Measurements from ENCODE around the gene HIRA. TPM values are rescaled to one million over a fixed set of nuclear protein-coding genes. Genes with fewer than 3 reads are reported as not detected.

The HIRA gene
- total and polyA plus RNA-seq, 2 of the 8 experiments (the other 6 are each of a cell fraction or from before 2014, with no cell fraction given): 34.9 to 67.2 TPM

DNA sequence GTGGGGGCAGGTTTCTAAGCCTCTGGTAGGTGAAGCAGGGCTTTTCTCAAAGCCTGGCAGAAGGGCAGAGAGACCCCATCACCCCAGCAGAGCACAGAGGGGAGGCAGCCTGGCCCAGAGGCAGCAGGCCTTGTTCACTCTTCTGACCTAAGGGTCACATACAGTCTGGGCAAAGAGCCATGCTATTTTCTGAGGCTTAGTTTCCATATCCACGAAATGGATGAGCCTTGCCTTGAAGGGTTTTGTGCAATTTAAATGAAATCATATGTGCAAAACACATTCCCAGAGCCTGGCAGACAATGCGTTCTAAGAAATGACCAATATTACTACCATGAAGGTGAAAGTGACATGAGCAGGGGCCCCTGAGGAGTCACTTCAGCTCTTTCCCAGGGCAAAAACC lies 44.5 kb downstream of the HIRA start:
- Histone ChIP-seq H4K8ac (ENCODE audit: extremely low read depth, insufficient read depth, low read length) (no peak overlapping the region), H4K20me1 (replicated peaks in 1 of 2; ENCODE audit: control insufficient read depth in 1 of 2, insufficient read depth in 2 of 2, low read length in 2 of 2) (peaks cover 0 to 6% of the 10 kb centered on the region in 2 experiments), H2BK120ac (replicated peaks; ENCODE audit: low read depth, low read length) (no peak overlapping the region), H3K4me3 (ENCODE audit: extremely low read depth in 1 of 4, insufficient read depth in 2 of 4, low read depth in 3 of 4, low read length in 4 of 4) (no peak overlapping the region), H3K14ac (ENCODE audit: insufficient read length) (no peak overlapping the region), H3K23me2 (ENCODE audit: low read depth, low read length) (no peaks in the 10 kb centered on the region), H3K4ac (replicated peaks; ENCODE audit: insufficient read length, low read depth, low read length) (no peak overlapping the region), H2AFZ (ENCODE audit: low read length) (no peak overlapping the region), H3K79me1 (ENCODE audit: low read depth, low read length) (no peaks in the 10 kb centered on the region), H3K9ac (replicated peaks in 1 of 4; ENCODE audit: extremely low read depth in 1 of 4, low read depth in 3 of 4, low read length in 3 of 4) (no peak overlapping the region), H3K27ac (ENCODE audit: low read depth, low read length) (no peak overlapping the region), H4K5ac (ENCODE audit: insufficient read length, low read depth, low read length) (no peak overlapping the region), H4K91ac (replicated peaks; ENCODE audit: insufficient read length, low read length) (no peak overlapping the region), H3K18ac (ENCODE audit: extremely low read depth, low read length) (no peak overlapping the region), H3K79me2 (ENCODE audit: control insufficient read depth in 1 of 2, insufficient read depth in 2 of 2, low read length in 2 of 2) (no peaks in the 10 kb centered on the region), H2BK12ac (ENCODE audit: low read depth, low read length) (no peak overlapping the region), H2BK20ac (ENCODE audit: low read length) (no peak overlapping the region), H3K4me2 (ENCODE audit: insufficient read depth in 1 of 2, low read depth in 2 of 2, low read length in 2 of 2) (no peak overlapping the region), H3K4me1 (replicated peaks in 1 of 4; ENCODE audit: control insufficient read depth in 3 of 4, insufficient read depth in 4 of 4, low read length in 3 of 4) (no peaks in the 10 kb centered on the region), H3K9me3 (ENCODE audit: insufficient read depth in 2 of 2, low read depth in 1 of 2, low read length in 1 of 2) (no peaks in the 10 kb centered on the region), H2BK5ac (ENCODE audit: low read depth, low read length) (no peak overlapping the region), H3K23ac (ENCODE audit: insufficient read length) (no peak overlapping the region), H3K27me3 (replicated peaks in 1 of 4; ENCODE audit: control insufficient read depth in 3 of 4, extremely low read depth in 1 of 4, insufficient read depth in 3 of 4, low read length in 3 of 4) (no peaks in the 10 kb centered on the region), H2AK5ac (ENCODE audit: low read depth, low read length) (no peak overlapping the region), H2BK15ac (ENCODE audit: low read length) (no peak overlapping the region), H3K36me3 (ENCODE audit: control insufficient read depth in 2 of 4, insufficient read depth in 4 of 4, low read length in 3 of 4) (peaks cover 30 to 88% (median 69%) of the 10 kb centered on the region in 4 experiments), H3K56ac (replicated peaks; ENCODE audit: insufficient read length, low read depth, low read length) (no peak overlapping the region)
- FAIRE-seq: no peak
- DNase-seq (ENCODE audit: low read depth in 1 of 2, low spot score in 2 of 2): no peak
- WGBS, 2 experiments (ENCODE audit: extremely low coverage in 1 of 2, insufficient coverage in 1 of 2, insufficient read length in 1 of 2, insufficient replicate concordance in 2 of 2, low coverage in 1 of 2, low lambda C conversion rate in 2 of 2, missing lambda C conversion rate in 1 of 2): 95% methylated on average over 2 of the region's 2 CpGs; no CpG with 5 or more reads in 1 of the 2 experiments
- ChIA-PET CTCF (ENCODE audit: partially characterized antibody) (interaction anchor here (0.6 to 1.0 kb wide), 2 partner anchors 64 to 314 kb away, joined by 3 to 4 read pairs; no protein-coding TSS in a partner anchor), POLR2A (ENCODE audit: partially characterized antibody) (interaction anchor here (0.6 to 2.8 kb wide), 3 partner anchors 9 to 1596 kb away, joined by 3 to 9 read pairs (median 4); partner anchors contain the start of genes CDC45 and UFD1)
- TF ChIP-seq EP300 (IDR thresholded peaks at IDR 0.05; ENCODE audit: borderline replicate concordance in 1 of 2, low read depth in 2 of 2, low read length in 2 of 2) (no peak), EGR1 (IDR thresholded peaks at IDR 0.05; ENCODE audit: borderline replicate concordance, low read depth, low read length) (no peak), FOSL1 (IDR thresholded peaks at IDR 0.05; ENCODE audit: insufficient read depth, low read depth, low read length) (no peak), CBX5 (IDR thresholded peaks at IDR 0.05; ENCODE audit: low read depth, low read length) (no peak), POLR2AphosphoS5 (IDR thresholded peaks at IDR 0.05; ENCODE audit: low read depth, low read length) (no peak), TBP (IDR thresholded peaks at IDR 0.05; ENCODE audit: low read depth, low read length) (no peak)
- TF ChIP-seq, protein P1, sequence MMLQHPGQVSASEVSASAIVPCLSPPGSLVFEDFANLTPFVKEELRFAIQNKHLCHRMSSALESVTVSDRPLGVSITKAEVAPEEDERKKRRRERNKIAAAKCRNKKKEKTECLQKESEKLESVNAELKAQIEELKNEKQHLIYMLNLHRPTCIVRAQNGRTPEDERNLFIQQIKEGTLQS (IDR thresholded peaks at IDR 0.05; ENCODE audit: insufficient read depth, low read depth, low read length): no peak
